DND-41 (cell line): ENCODE results near the gene ADRB2.

ENCODE experiments used
- EZH2 ChIP-seq: IDR thresholded peaks from 3 replicates; pipeline ENCODE4 v1.6.1; 2012; ENCODE audit warnings: borderline replicate concordance, low read depth, mild to moderate bottlenecking, moderate library complexity, low read length, inconsistent platforms; ENCODE audit not compliant: severe bottlenecking
- TF ChIP-seq, protein P1 (sequence below): IDR thresholded peaks from 2 replicates; pipeline ENCODE4 v1.5.1; 2012; ENCODE audit warnings: borderline replicate concordance, low read length, moderate library complexity, mild to moderate bottlenecking; ENCODE audit not compliant: poor library complexity, severe bottlenecking; ENCODE audit errors: extremely low read depth

DNA sequence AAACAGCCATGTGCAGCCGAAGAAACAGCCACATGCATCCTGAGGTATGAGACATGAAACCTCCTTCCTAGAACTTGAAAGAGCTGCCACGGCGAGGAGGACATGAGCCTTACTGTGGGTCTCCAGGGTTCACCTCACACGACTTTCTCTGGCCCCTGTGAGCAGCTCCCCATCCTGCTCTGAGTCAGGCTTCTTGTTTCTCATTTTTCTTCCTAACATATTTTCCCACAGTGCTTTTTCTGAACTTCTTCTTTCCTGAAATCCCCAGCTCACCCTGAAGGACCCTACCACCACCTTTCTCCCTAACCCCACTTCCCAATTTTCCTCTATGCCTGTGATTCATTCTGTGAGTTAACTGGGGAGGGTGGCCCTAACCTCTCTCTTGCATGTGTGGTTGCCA, 33.7 kb upstream of the ADRB2 start:
- TF ChIP-seq, protein P1, sequence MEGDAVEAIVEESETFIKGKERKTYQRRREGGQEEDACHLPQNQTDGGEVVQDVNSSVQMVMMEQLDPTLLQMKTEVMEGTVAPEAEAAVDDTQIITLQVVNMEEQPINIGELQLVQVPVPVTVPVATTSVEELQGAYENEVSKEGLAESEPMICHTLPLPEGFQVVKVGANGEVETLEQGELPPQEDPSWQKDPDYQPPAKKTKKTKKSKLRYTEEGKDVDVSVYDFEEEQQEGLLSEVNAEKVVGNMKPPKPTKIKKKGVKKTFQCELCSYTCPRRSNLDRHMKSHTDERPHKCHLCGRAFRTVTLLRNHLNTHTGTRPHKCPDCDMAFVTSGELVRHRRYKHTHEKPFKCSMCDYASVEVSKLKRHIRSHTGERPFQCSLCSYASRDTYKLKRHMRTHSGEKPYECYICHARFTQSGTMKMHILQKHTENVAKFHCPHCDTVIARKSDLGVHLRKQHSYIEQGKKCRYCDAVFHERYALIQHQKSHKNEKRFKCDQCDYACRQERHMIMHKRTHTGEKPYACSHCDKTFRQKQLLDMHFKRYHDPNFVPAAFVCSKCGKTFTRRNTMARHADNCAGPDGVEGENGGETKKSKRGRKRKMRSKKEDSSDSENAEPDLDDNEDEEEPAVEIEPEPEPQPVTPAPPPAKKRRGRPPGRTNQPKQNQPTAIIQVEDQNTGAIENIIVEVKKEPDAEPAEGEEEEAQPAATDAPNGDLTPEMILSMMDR, result no peak
- no peak for TF ChIP-seq EZH2
